Amniotic stem cell (primary cell): ENCODE data around the gene VWA3B.
"Not testable (repeated sequence)": the region's sequence is repeated elsewhere in the genome, so short reads cannot be mapped to it uniquely, and the experiment has no call there.

Experiments used
- DNase-seq: peaks from one replicate; lab custom pipeline; 2025; lab: John Stamatoyannopoulos, UW

Gene VWA3B

GRCh38 chr2:98086491-98087446 is at the start of gene VWA3B:
Gene VWA3B, plus strand, starts transcription at chr2:98087167. Its CDS starts 5,926 bp downstream, at chr2:98093093.
- DNase-seq: no peak

DNA sequence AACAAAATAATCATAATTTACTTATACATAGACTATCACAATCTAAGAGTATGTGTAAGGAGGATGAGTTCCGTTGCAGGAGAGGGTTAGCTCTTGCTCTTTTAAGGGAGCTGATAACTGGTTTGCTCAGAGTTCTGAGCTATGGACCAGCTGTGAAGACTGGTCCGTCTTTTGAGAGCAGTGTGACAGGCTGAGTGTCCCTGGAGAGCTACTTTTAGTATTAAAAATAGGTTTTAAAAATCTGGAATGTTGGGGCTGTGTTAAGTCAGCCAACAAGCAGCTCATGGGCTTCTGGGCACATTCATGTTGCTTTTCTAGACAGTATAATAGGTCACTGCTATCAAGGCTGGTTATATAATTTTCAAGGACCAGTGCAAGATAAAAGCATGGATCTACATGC is 49.8 kb upstream of the VWA3B start:
- no peak for DNase-seq

DNA sequence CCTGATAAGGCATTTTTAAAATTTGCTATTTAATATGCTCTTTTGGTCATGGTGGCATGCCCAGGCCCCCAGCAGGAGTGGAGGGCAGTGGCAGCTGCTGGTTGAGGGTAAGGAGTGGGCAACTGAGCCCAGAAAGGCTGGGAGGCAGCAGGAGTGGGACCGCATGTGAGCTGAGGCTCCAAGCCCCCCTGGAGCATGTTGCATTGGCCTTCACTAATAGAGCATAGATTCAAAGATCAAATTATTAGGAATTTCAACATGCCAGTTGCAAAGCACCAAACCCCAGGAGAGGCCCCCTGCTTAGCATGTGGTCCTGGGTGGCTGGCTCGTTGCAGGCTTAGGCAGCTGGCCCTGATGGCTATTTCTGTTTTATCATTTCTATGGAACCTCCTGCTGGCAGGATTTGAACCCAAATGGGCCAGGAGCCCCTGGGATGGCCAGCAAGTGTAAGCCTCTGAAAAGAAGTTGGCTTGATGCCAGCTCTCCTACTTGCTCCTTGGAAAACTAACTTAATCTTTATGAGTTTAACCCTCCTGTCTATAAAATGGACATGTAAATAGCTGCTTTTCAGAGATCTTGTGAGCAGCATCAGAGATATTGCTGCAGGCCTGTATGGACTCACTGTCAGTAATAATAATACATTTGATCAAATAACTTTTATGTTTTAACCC is 49.2 kb upstream of the VWA3B start:
- no peak for DNase-seq

GRCh38 chr2:98039085-98039756 is 47.7 kb upstream of the VWA3B start:
- DNase-seq: no peak

DNA sequence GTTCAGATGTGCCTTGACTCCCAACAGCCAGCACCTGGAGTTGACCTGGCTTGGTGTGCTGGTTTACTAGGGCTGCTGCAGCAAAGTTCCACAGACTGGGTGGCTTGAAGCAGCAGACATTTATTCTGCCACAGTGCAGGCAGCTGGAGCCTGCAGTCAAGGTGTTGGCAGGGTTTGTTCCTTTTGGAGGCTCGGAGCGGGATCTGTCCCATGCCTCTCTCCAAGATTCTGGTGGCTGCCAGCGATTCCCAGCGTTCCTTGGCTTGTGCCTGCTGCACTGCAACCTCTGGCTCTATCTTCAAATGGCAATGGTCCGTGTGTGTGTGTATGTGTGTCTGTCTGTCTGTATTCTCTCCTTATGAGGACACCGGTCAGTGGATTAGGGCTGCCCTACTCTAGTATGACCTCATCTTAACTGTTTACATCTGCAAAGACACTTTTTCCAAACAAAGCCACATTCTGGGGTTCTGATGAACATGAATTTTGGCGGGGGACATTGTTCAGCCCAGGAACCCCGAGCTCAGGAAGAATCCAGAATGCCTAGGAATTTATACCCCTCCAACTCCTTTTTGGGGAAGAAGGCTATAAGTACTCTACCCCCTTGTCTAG is 46.5 kb upstream of the VWA3B start:
- no peak for DNase-seq

GRCh38 chr2:98043101-98043500 is 43.9 kb upstream of the VWA3B start:
- no peak for DNase-seq

GRCh38 chr2:98044730-98045129 is 42.2 kb upstream of the VWA3B start:
- not testable (repeated sequence) for DNase-seq

GRCh38 chr2:98050070-98050469 is 36.9 kb upstream of the VWA3B start:
- no peak for DNase-seq

DNA sequence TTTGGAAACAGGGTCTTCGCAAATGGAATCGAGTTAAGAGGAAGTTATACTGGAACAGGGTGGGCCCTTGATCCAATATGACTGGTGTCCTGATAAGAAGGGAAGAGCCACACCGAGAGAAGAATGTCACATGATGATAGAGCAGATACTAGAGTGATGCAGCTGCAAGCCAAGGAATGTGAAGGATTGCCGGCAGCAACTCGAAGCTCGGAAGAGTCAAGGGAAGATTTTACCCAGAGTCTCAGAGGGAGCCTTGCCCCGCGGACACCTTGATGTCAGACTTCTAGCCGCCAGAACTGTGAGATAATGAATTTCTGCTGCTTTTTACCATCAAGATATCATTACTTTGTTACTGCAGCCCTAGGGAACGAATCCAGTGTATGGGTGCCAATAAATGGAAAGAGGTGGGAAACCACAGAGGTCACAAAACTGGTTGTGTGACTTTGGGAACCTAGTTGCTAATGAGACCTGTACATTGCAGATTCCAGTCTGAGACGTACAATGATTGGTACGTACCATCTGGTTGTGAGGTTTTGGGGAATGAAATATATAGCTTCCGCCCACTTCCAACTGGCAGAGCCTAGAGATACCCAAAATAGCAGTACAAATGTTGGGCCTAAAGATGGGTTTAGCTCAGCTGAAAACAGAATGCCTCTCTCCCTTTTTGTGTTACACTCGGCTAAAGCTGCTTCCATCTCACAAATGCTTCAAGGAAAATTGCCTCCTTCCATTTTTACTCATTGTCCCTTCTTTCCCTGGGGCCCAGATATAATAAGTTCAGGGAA is 28.6 kb upstream of the VWA3B start:
- DNase-seq: no peak

DNA sequence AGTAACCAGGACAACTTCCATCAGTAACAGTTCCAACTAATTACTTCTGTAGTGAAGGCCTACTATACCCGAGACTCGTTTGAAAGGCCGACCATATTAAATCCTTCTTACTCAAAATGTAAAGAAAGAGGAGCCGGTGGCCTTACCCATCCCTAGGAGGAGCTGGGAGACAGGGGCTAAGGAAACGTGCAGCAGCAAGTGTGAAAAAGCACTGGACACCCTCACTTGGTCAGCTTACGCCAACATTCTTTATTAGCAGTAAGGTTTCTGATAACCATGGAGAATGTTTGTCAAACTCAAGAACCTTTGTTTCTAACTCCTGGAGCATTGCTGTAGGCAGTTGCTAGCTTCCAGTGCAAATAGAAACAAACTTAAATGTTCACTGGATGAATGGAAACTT is 26.7 kb upstream of the VWA3B start:
- DNase-seq: no peak

- no peak for DNase-seq
Measured at GRCh38 chr2:98063291-98063854, 23.6 kb upstream of the VWA3B start.

GRCh38 chr2:98065808-98066207 is 21.2 kb upstream of the VWA3B start:
- no peak for DNase-seq

DNA sequence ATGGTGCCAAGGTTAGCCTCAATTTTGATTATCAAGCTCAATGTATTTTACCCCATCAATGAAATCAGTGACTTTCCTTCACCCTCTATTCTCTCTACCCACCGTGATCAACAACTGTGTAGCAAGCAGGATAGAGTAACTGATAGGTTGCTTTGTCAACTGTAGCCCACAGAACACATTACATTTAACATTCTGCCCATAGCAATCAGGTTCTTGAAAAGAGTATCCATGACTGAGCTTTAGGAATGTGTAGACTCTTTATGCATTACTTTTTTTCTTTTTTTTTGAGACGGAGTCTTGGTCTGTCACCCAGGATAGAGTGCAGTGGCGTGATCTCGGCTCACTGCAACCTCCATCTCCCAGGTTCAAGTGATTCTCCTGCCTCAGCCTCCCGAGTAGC is 19.8 kb upstream of the VWA3B start:
- no peak for DNase-seq

- no peak for DNase-seq
Measured at GRCh38 chr2:98070081-98070480, 16.9 kb upstream of the VWA3B start.

- DNase-seq: no peak
Measured at GRCh38 chr2:98072442-98072841, 14.5 kb upstream of the VWA3B start.

- DNase-seq: no peak
Measured at GRCh38 chr2:98078701-98079100, 8.3 kb upstream of the VWA3B start.

- no peak for DNase-seq
Measured at GRCh38 chr2:98084151-98084868, 2.7 kb upstream of the VWA3B start.

GRCh38 chr2:98084869-98085238 is 2.1 kb upstream of the VWA3B start:
- no peak for DNase-seq

DNA sequence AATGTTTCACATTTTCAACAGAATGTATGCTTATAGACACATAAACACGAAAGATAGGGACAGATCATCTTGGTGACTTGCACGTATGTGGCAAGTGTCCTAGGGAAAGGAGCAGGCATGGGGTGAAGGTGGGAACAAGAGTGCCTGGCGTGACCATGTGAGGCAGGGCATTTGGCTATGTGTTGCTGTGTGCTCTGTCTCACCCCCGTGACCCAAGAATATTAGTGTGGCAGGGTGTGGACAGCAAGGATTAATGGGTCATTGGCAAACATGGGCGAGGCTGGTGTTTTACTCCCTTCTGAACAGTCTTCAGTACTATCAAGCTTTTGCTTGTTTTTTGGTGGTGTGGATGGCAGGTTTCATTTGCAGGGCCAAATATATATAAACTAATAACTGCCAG is 1.3 kb upstream of the VWA3B start:
- no peak for DNase-seq

DNA sequence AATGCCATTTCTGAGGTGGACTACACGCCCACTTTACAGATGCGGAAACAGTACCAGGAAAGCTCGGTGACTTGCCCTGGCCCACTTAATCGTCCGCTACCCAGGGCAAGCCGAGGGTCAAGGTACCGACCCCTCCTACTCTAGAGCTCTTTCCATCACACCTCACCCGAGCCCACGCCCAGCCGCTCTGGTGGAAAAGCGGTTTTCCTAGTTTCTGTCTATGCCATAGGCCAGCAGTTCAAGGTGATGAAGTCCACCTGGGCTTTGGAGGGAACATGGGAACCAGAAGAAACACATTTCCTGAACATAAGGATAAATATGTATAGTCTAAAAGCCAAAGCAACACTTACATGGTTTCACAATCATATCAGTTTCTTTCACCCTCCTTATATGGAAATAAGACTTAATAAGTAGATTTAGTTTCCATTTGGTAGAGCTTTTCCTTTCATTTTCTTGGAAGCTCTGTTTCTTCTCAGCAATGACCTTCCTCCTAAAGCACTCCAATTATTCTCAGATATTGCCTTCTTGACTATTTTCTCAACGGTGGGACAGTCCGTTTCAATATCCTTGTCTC is 567 bp downstream of the VWA3B start:
- DNase-seq: no peak
